Measurements from ENCODE around the gene TNIP2. TPM values are rescaled to one million over a fixed set of nuclear protein-coding genes. Genes with fewer than 3 reads are reported as not detected.

The TNIP2 gene
- total and polyA plus RNA-seq, 2 of the 13 experiments (the other 11 are each of a cell fraction or from before 2014, with no cell fraction given), result 25.6 to 38.0 TPM

GRCh38 chr4:2793586-2794485 lies 37.7 kb upstream of the TNIP2 start (continued):
- no peak for TF ChIP-seq TCF7 (IDR thresholded peaks at IDR 0.05; ENCODE audit: low read depth)
- 0 out of 2 replicates have a peak, but pooled peaks have one; percentile 12 for TF ChIP-seq HNF1B (CRISPR knock-in tag; IDR thresholded peaks at IDR 0.05)
- peak; percentile 80; the same call in 1 of the 2 replicates for TF ChIP-seq RNF2 (conservative IDR thresholded peaks at IDR 0.05; ENCODE audit: low read depth)
- TF ChIP-seq ZBTB20 (CRISPR knock-in tag; IDR thresholded peaks at IDR 0.05; ENCODE audit: borderline replicate concordance, low read depth), result peak; percentile 63; the same call in 1 of the 2 replicates
- TF ChIP-seq TFDP2 (CRISPR knock-in tag; IDR thresholded peaks at IDR 0.05), result peak; percentile 71
- peak; percentile 41 for TF ChIP-seq TEAD3 (CRISPR knock-in tag; optimal IDR thresholded peaks at IDR 0.05; ENCODE audit: borderline replicate concordance)
- TF ChIP-seq ZNF556 (CRISPR knock-in tag; IDR thresholded peaks at IDR 0.05; ENCODE audit: borderline replicate concordance), result no peak
- peak; percentile 33; the same call in 1 of the 2 replicates for TF ChIP-seq CBFB (CRISPR knock-in tag; IDR thresholded peaks at IDR 0.05)
- TF ChIP-seq HIC2 (CRISPR knock-in tag; IDR thresholded peaks at IDR 0.05; ENCODE audit: low read depth), result peak; percentile 8; the same call in 1 of the 2 replicates
- TF ChIP-seq MAZ (IDR thresholded peaks at IDR 0.05; ENCODE audit: borderline replicate concordance, low read depth, low read length), result no peak
- TF ChIP-seq MAZ (CRISPR knock-in tag; IDR thresholded peaks at IDR 0.05; ENCODE audit: low read depth), result peak; percentile 66
- TF ChIP-seq MYC (CRISPR knock-in tag; IDR thresholded peaks at IDR 0.05; ENCODE audit: borderline replicate concordance), result peak; percentile 84; the same call in 1 of the 2 replicates
